ENCODE data around the gene FAM131B.

DNA sequence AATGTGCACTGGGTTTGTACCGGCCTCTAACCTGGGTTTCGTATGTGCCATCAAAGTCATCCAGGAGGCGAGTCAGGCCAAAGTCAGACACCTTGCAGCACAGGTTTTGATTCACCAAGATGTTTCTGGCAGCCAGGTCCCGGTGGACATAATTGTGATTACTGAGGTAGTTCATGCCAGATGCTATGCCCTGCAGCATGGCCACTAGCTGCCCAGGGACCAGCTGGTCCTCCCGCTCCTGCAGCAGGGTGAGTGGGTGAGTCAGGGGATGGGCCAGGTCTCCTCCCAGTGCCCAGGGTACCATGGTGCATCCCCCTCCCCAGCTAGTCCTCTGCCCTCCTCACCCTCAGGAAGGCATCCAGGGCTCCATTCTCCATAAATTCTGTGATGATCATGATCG is 32.3 kb upstream of the FAM131B start:
- no peak for TF ChIP-seq POLR2A (IDR thresholded peaks at IDR 0.05; ENCODE audit: low read depth, low read length)
- TF ChIP-seq TAF1 (IDR thresholded peaks at IDR 0.05; ENCODE audit: borderline replicate concordance, low read depth, low read length): no peak
